ENCODE results near the gene KIAA0513. TPM values are rescaled to one million over a fixed set of nuclear protein-coding genes. Genes with fewer than 3 reads are reported as not detected.

KIAA0513 gene
- total RNA-seq, 1 experiment from 2014 or later, result 6.6 TPM

DNA sequence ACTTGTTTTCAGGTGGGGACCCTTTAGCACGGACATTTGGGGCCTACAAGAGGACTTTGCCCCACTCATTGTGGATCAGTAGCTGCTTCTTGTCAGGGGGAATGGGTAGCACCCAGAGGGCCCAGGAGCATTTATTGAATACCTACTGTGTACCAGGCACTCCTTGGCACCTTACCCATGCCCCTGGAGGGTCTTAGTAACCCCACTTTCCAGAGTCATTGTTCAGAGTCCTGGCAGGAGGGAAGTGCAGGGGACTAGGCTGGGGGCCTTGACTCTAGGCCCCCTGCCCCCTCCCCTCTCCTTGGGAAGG lies 105.7 kb downstream of the KIAA0513 start:
- Histone ChIP-seq H3K79me2 (ENCODE audit: insufficient read depth, low read length) (no peaks in the 10 kb centered on the region), H3K4me1 (ENCODE audit: control insufficient read depth in 1 of 2, insufficient read depth in 2 of 2, low read length in 2 of 2) (no peaks in the 10 kb centered on the region), H3K4me2 (ENCODE audit: low read length) (no peak overlapping the region), H3K9ac (ENCODE audit: low read length) (no peak overlapping the region), H3K27me3 (ENCODE audit: insufficient read depth, low read length) (no peaks in the 10 kb centered on the region), H3K9me2 (ENCODE audit: insufficient read depth) (no peaks in the 10 kb centered on the region), H3K27ac (ENCODE audit: low read depth, low read length) (no peak overlapping the region), H3K36me3 (ENCODE audit: control insufficient read depth in 1 of 2, insufficient read depth in 2 of 2, low read length in 2 of 2) (no peaks in the 10 kb centered on the region), H2AFZ (ENCODE audit: low read depth, low read length, poor library complexity, severe bottlenecking) (no peak overlapping the region), H3K9me3 (ENCODE audit: control insufficient read depth in 1 of 2, insufficient read depth in 1 of 2, low read depth in 1 of 2, low read length in 2 of 2) (no peaks in the 10 kb centered on the region), H4K20me1 (ENCODE audit: insufficient read depth) (no peaks in the 10 kb centered on the region), H3K4me3 (replicated peaks in 1 of 2; ENCODE audit: low read depth in 1 of 2, low read length in 2 of 2) (no peak overlapping the region)
- CTCF ChIA-PET, result no interaction called here
- ATAC-seq (no peak), DNase-seq (ENCODE audit: low read depth, low spot score) (no peak)
- TF ChIP-seq, protein P1, sequence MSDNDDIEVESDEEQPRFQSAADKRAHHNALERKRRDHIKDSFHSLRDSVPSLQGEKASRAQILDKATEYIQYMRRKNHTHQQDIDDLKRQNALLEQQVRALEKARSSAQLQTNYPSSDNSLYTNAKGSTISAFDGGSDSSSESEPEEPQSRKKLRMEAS (IDR thresholded peaks at IDR 0.05), result no peak
- TF ChIP-seq YY1 (IDR thresholded peaks at IDR 0.05; ENCODE audit: extremely low read depth, insufficient replicate concordance, low read depth, low read length) (no peak), POLR2A (IDR thresholded peaks at IDR 0.05; ENCODE audit: borderline replicate concordance, extremely low read depth, insufficient read depth, insufficient read length) (no peak), EZH2 (IDR thresholded peaks at IDR 0.05) (no peak), TCF7L2 (IDR thresholded peaks at IDR 0.05; ENCODE audit: borderline replicate concordance, extremely low read depth, insufficient read depth, insufficient read length) (no peak), POLR2AphosphoS5 (IDR thresholded peaks at IDR 0.05; ENCODE audit: low read depth, low read length) (no peak), ZFX (IDR thresholded peaks at IDR 0.05) (no peak), CBX3 (IDR thresholded peaks at IDR 0.05; ENCODE audit: low read depth) (no peak)
- TF ChIP-seq, protein P2, sequence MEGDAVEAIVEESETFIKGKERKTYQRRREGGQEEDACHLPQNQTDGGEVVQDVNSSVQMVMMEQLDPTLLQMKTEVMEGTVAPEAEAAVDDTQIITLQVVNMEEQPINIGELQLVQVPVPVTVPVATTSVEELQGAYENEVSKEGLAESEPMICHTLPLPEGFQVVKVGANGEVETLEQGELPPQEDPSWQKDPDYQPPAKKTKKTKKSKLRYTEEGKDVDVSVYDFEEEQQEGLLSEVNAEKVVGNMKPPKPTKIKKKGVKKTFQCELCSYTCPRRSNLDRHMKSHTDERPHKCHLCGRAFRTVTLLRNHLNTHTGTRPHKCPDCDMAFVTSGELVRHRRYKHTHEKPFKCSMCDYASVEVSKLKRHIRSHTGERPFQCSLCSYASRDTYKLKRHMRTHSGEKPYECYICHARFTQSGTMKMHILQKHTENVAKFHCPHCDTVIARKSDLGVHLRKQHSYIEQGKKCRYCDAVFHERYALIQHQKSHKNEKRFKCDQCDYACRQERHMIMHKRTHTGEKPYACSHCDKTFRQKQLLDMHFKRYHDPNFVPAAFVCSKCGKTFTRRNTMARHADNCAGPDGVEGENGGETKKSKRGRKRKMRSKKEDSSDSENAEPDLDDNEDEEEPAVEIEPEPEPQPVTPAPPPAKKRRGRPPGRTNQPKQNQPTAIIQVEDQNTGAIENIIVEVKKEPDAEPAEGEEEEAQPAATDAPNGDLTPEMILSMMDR (IDR thresholded peaks at IDR 0.05 in 2 of 3, conservative IDR thresholded peaks at IDR 0.05 in 1 of 3; ENCODE audit: borderline replicate concordance in 1 of 3, insufficient read depth in 1 of 3, low read depth in 2 of 3, low read length in 2 of 3), result no peak
- POLR2A ChIA-PET, result no interaction called here
- RAD21 ChIA-PET (ENCODE audit: low non-redundant PET in 1 of 2, low total read pairs in 2 of 2, uncharacterized antibody in 2 of 2, unreplicated experiment in 2 of 2), result no interaction called here
- no TSS peak for BruUV-seq (replicated peaks)
- intact Hi-C loops (cut with micrococcal nuclease), result no loop called here
